ENCODE results near the gene TBX15. TPM values are rescaled to one million over a fixed set of nuclear protein-coding genes. Genes with fewer than 3 reads are reported as not detected.
"Not testable (repeated sequence)": the region's sequence is repeated elsewhere in the genome, so short reads cannot be mapped to it uniquely, and the experiment has no call there.

TBX15 gene
- total RNA-seq, 1 donor from 2014 or later = not detected

DNA sequence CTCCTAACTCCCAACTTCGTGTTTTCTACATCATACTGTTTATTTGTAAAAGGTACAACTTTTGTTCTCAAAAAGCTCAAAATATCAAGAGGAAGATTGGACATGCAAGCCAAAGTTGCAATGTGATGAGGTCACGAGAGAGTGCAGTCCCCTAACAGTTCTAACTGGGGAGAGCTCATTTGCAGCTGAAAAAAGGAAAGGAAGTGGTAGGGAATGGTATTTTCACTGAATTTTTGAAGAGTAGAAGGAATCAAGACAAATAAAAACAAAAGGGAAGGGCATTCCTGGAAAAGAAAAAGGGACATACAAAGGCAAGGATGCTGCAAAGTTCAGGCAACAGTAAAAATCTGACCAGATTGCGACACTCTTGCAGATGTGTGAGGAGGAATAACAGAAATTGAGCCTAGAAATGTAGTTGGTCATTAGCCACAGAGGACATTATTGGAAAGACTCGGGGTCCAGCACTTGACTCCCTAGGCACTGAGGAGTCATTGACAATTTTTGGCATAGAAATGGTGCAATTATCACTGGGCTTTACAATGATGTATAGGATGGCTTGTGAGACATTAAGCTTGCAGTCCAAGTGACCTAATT, 67.9 kb downstream of the TBX15 start:
- Histone ChIP-seq H3K4me3 (ENCODE audit: low read depth, low read length) (no peak overlapping the region), H3K27me3 (ENCODE audit: control insufficient read depth, insufficient read depth, low read length) (no peaks in the 10 kb centered on the region), H3K36me3 (ENCODE audit: control insufficient read depth, insufficient read depth, low read length) (no peaks in the 10 kb centered on the region)
- FAIRE-seq = no peak
- TF ChIP-seq, protein P1, sequence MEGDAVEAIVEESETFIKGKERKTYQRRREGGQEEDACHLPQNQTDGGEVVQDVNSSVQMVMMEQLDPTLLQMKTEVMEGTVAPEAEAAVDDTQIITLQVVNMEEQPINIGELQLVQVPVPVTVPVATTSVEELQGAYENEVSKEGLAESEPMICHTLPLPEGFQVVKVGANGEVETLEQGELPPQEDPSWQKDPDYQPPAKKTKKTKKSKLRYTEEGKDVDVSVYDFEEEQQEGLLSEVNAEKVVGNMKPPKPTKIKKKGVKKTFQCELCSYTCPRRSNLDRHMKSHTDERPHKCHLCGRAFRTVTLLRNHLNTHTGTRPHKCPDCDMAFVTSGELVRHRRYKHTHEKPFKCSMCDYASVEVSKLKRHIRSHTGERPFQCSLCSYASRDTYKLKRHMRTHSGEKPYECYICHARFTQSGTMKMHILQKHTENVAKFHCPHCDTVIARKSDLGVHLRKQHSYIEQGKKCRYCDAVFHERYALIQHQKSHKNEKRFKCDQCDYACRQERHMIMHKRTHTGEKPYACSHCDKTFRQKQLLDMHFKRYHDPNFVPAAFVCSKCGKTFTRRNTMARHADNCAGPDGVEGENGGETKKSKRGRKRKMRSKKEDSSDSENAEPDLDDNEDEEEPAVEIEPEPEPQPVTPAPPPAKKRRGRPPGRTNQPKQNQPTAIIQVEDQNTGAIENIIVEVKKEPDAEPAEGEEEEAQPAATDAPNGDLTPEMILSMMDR (IDR thresholded peaks at IDR 0.05; ENCODE audit: insufficient read depth, low read length, severe bottlenecking) = no peak
- DNase-seq (ENCODE audit: low read depth) = no peak

DNA sequence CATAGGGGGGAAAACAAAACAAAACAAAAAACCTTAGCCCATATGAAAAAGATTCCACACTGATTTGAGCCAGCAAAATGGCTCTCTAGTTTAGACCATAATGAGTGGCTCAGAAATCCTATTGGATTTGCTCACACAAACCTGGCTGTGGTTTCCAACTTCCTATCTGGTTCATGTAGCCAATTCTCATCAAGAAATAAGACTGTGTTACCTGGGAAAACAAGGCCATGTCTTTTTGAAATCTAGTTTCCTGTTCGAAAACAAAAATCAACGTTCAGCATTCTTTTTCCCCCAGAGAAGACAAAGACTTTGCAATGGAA, 69.2 kb downstream of the TBX15 start:
- H3K4me3 ChIP-seq (ENCODE audit: low read depth, low read length) = no peak overlapping the region
- DNase-seq (ENCODE audit: low read depth) (no peak), FAIRE-seq (no peak)
- TF ChIP-seq, protein P1 (IDR thresholded peaks at IDR 0.05; ENCODE audit: insufficient read depth, low read length, severe bottlenecking) = no peak
- no peaks in the 10 kb centered on the region for H3K36me3 ChIP-seq (ENCODE audit: control insufficient read depth, insufficient read depth, low read length)
- H3K27me3 ChIP-seq (ENCODE audit: control insufficient read depth, insufficient read depth, low read length) = no peaks in the 10 kb centered on the region

DNA sequence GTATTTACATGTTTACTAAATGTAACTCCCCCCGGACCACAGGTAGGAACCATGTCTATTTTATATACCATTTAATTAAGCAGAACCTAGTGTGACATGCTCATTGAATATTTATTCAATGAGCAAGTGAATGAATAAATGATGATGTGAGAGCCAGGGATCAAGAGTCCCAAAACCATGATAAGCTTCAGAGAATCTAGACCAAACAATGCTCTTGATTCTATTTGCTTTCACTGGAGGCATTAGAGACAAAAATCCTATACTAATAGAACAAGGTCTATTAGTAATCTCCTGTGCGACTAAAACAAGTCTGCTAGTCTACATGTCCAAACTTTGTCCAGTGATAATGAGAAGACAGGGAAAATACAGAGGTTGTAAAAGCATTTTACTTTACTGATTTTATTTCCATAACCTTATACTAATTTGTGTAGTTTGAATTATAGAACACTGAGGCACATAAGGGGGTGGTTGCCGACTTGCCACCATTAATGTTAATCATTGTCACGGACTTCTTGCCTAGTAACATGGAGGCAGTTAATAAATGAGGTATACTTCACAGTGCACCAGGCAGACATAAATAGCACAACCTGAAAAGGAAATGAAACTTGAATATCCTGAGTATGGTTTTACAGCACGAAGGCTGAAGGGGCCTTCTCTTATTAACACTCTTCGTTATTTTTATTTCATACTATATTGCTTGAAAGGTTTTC, 69.8 kb downstream of the TBX15 start:
- Histone ChIP-seq H3K36me3 (ENCODE audit: control insufficient read depth, insufficient read depth, low read length) (no peaks in the 10 kb centered on the region), H3K4me3 (ENCODE audit: low read depth, low read length) (no peak overlapping the region), H3K27me3 (ENCODE audit: control insufficient read depth, insufficient read depth, low read length) (no peaks in the 10 kb centered on the region)
- FAIRE-seq = no peak
- TF ChIP-seq, protein P1 (IDR thresholded peaks at IDR 0.05; ENCODE audit: insufficient read depth, low read length, severe bottlenecking) = no peak
- DNase-seq (ENCODE audit: low read depth) = no peak

DNA sequence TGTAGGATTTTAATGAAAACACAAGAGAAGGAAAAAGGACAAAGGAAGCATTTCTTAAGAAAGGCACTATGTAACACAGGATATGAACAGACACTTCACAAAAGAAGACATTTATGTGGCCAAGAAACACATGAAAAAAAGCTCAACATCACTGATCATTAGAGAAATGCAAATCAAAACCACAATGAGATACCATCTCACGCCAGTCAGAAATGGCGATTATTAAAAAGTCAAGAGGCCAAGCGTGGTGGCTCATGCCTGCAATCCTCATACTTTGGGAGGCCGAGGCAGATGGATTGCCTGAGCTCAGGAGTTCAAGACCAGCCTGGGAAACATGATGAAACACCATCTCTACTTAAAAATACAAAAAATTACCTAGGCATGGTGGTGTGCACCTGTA, 71.8 kb downstream of the TBX15 start:
- not testable (repeated sequence) for FAIRE-seq; DNase-seq (ENCODE audit: low read depth); H3K27me3 ChIP-seq (ENCODE audit: control insufficient read depth, insufficient read depth, low read length); H3K4me3 ChIP-seq (ENCODE audit: low read depth, low read length); H3K36me3 ChIP-seq (ENCODE audit: control insufficient read depth, insufficient read depth, low read length)

DNA sequence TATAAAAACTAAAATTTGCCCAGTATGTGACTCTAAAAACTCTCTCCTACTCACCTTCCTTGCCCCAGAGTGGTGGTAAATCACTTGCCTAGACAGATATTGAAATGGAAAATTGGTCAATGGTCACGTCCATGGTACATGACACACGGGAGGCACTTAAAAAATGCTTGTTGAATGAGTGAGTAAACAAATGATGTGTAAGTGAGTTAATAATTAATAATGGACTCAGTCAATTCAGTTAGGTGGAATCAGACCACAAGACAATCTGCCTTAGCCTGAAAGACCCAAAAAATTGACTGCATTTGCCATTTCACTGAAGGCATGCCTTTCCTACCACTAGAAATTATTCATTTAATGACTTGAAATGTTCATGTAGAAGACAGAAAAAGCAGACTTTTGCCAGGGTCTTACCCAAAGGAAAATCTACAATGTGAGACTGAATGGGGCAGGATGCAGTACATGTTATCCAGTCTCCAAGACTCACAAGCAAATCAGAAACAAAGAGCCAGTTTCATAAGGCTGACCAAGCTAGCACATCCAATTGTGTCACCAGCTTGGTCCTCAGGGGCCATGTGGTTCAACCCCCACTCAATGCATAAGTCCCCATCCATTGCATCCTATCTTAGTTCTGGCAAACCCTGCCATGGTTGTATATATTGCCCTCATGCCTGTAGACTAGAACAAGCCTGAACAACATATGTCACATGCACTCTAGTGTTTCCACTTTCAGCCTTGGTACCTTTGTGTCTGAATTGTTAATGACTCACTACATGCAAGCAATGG, 73.6 kb downstream of the TBX15 start:
- Histone ChIP-seq H3K27me3 (ENCODE audit: control insufficient read depth, insufficient read depth, low read length) (no peaks in the 10 kb centered on the region), H3K36me3 (ENCODE audit: control insufficient read depth, insufficient read depth, low read length) (no peaks in the 10 kb centered on the region), H3K4me3 (ENCODE audit: low read depth, low read length) (no peak overlapping the region)
- TF ChIP-seq, protein P1 (IDR thresholded peaks at IDR 0.05; ENCODE audit: insufficient read depth, low read length, severe bottlenecking) = no peak
- no peak for FAIRE-seq
- peak; percentile 70 for DNase-seq (ENCODE audit: low read depth)

DNA sequence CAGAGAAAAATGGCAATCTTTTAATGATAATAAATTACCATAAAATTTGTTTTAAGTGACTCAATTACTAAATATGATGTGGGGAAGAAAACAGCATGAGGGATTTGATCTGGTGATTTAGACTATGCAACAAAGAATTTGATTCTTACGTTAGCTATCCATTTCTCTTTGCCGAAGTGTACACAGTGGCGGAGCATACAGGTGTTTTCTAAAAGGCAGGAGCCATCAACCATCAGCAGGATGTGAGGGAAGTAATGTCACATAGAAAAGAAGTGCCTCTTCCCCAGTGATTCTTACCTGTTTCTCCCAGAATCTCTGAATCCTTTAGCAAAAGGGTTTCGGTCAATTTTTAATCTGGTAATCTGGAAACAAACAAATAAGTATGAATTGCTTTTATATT, 74.3 kb downstream of the TBX15 start:
- FAIRE-seq (no peak), DNase-seq (ENCODE audit: low read depth) (no peak)
- no peak overlapping the region for H3K4me3 ChIP-seq (ENCODE audit: low read depth, low read length)
- no peaks in the 10 kb centered on the region for H3K36me3 ChIP-seq (ENCODE audit: control insufficient read depth, insufficient read depth, low read length)
- H3K27me3 ChIP-seq (ENCODE audit: control insufficient read depth, insufficient read depth, low read length) = no peaks in the 10 kb centered on the region
- TF ChIP-seq, protein P1 (IDR thresholded peaks at IDR 0.05; ENCODE audit: insufficient read depth, low read length, severe bottlenecking) = no peak

Measured in bronchial epithelial cell (primary cell).